ENCODE results near the gene LONRF2.

The LONRF2 gene

GRCh38 chr2:100275200-100275589 is 47.1 kb downstream of the LONRF2 start:
- no peak for DNase-seq (ENCODE audit: low spot score)

GRCh38 chr2:100274566-100275199 is 47.6 kb downstream of the LONRF2 start:
- no peak for DNase-seq (ENCODE audit: low spot score)

GRCh38 chr2:100274076-100274475 is 48.2 kb downstream of the LONRF2 start:
- DNase-seq (ENCODE audit: low spot score), result no peak

GRCh38 chr2:100273387-100273786 is 48.9 kb downstream of the LONRF2 start:
- DNase-seq (ENCODE audit: low spot score), result no peak

- no peak for DNase-seq (ENCODE audit: low spot score)
These were observed 49.4 kb downstream of the LONRF2 start for GRCh38 chr2:100272841-100273329.

- DNase-seq (ENCODE audit: low spot score), result no peak
These were observed 51.1 kb downstream of the LONRF2 start for GRCh38 chr2:100271210-100271609.

GRCh38 chr2:100270381-100271146 is 51.7 kb downstream of the LONRF2 start:
- DNase-seq (ENCODE audit: low spot score), result no peak

GRCh38 chr2:100269889-100270288 is 52.4 kb downstream of the LONRF2 start:
- DNase-seq (ENCODE audit: low spot score), result no peak

- DNase-seq (ENCODE audit: low spot score), result no peak
These were observed 53.3 kb downstream of the LONRF2 start for GRCh38 chr2:100268986-100269385.

- DNase-seq (ENCODE audit: low spot score), result no peak
These were observed 54.5 kb downstream of the LONRF2 start for GRCh38 chr2:100267751-100268150.

- DNase-seq (ENCODE audit: low spot score), result no peak
These were observed 56.2 kb downstream of the LONRF2 start for GRCh38 chr2:100266126-100266525.

GRCh38 chr2:100265226-100265625 is 57.1 kb downstream of the LONRF2 start:
- DNase-seq (ENCODE audit: low spot score), result no peak

GRCh38 chr2:100264651-100265050 is 57.6 kb downstream of the LONRF2 start:
- DNase-seq (ENCODE audit: low spot score), result no peak

- no peak for DNase-seq (ENCODE audit: low spot score)
These were observed 58.2 kb downstream of the LONRF2 start for GRCh38 chr2:100264121-100264520.

GRCh38 chr2:100262555-100263320 is 59.6 kb downstream of the LONRF2 start:
- DNase-seq (ENCODE audit: low spot score), result peak; percentile 82

- no peak for DNase-seq (ENCODE audit: low spot score)
These were observed 60.3 kb downstream of the LONRF2 start for GRCh38 chr2:100262046-100262445.

GRCh38 chr2:100260712-100261620 is 61.3 kb downstream of the LONRF2 start:
- DNase-seq (ENCODE audit: low spot score), result peak; percentile 87

- DNase-seq (ENCODE audit: low spot score), result no peak
These were observed 63.2 kb downstream of the LONRF2 start for GRCh38 chr2:100259106-100259505.

- DNase-seq (ENCODE audit: low spot score), result peak; percentile 56
These were observed 64.4 kb downstream of the LONRF2 start for GRCh38 chr2:100257939-100258338.

GRCh38 chr2:100256849-100257248 is 65.5 kb downstream of the LONRF2 start:
- no peak for DNase-seq (ENCODE audit: low spot score)

GRCh38 chr2:100256416-100256815 is 65.9 kb downstream of the LONRF2 start:
- DNase-seq (ENCODE audit: low spot score), result no peak

All from AG20443 (cell line).